Endothelial cell of umbilical vein (primary cell): Measurements from ENCODE around the gene SREBF1. TPM values are rescaled to one million over a fixed set of nuclear protein-coding genes. Genes with fewer than 3 reads are reported as not detected.

ENCODE experiments used
- BruUV-seq: library from RNA; stranded (reverse); fragments of 400-500 nt; replicated peaks from 2 replicates; lab custom pipeline; 2021; lab: Mats Ljungman, UMichigan
- CTCF ChIA-PET: fragments of 300-600, 350-600 bp; sonication (Branson Sonifier 250); formaldehyde crosslinking; loops from one replicate; lab custom pipeline; 2021; ENCODE audit warnings: antibody characterized with exemption, inconsistent platforms; lab: Charles Lee
- POLR2A ChIA-PET: fragments of 300-600, 350-600 bp; sonication (Branson Sonifier 250); formaldehyde crosslinking; loops from one replicate; lab custom pipeline; 2021; ENCODE audit warnings: antibody characterized with exemption, inconsistent platforms; lab: Charles Lee
- DNase-seq: peaks from one replicate; pipeline ENCODE4 v3.0.0-alpha.2; 2011; ENCODE audit warnings: low read depth, low spot score
- FAIRE-seq: peaks from 2 replicates; lab custom pipeline; 2011; peaks lifted over from hg19 to GRCh38; lab: Jason Lieb, UNC
- H2AFZ ChIP-seq: 2 replicates; pipeline ENCODE4 v1.6.0; 2012; ENCODE audit warnings: low read depth, low read length, control low read depth, inconsistent platforms
- H3K27ac ChIP-seq: 2 replicates; pipeline ENCODE4 v1.5.1; 2011; ENCODE audit warnings: low read depth, mild to moderate bottlenecking, control low read depth, low read length, moderate library complexity; ENCODE audit not compliant: insufficient read depth
- H3K27me3 ChIP-seq, 2 experiments: 2 replicates each; pipeline versions ENCODE4 v1.6.0 to v1.6.1; 2011; ENCODE audit warnings: low read length in 2 of 2, mixed read lengths in 1 of 2; ENCODE audit not compliant: control insufficient read depth in 2 of 2, insufficient read depth in 2 of 2
- H3K36me3 ChIP-seq, 2 experiments: 2 replicates in 1 of 2; 3 replicates in 1 of 2; pipeline ENCODE4 v1.5.1; 2011; ENCODE audit warnings: low read length in 2 of 2, mild to moderate bottlenecking in 1 of 2, moderate library complexity in 1 of 2; ENCODE audit not compliant: control insufficient read depth in 2 of 2, insufficient read depth in 2 of 2; ENCODE audit errors: extremely low read depth in 1 of 2
- H3K4me1 ChIP-seq: 3 replicates; pipeline ENCODE4 v1.5.1; 2011; ENCODE audit warnings: mild to moderate bottlenecking, low read length; ENCODE audit not compliant: control insufficient read depth, insufficient read depth; ENCODE audit errors: extremely low read depth
- H3K4me2 ChIP-seq: 2 replicates; pipeline ENCODE4 v1.6.1; 2011; ENCODE audit warnings: low read length, control low read depth, mixed read lengths; ENCODE audit not compliant: insufficient read depth
- H3K4me3 ChIP-seq, 3 experiments: fragments of 200-600 bp in 1 of 3; sonication (generic), shearing (Covaris generic) in 1 of 3; replicated peaks in 1 of 3; 2 replicates each; pipeline ENCODE4 v1.5.1; 2011 to 2016; ENCODE audit warnings: control low read depth in 3 of 3, low read length in 3 of 3, mild to moderate bottlenecking in 2 of 3, inconsistent platforms in 1 of 3, low read depth in 1 of 3, moderate library complexity in 1 of 3; ENCODE audit not compliant: insufficient read depth in 1 of 3
- H3K79me2 ChIP-seq: 2 replicates; pipeline ENCODE4 v1.6.0; 2012; ENCODE audit warnings: low read length, inconsistent platforms; ENCODE audit not compliant: control insufficient read depth, insufficient read depth
- H3K9ac ChIP-seq: replicated peaks from 2 replicates; pipeline ENCODE3; 2011; ENCODE audit warnings: low read length, control low read depth; ENCODE audit not compliant: insufficient read depth; ENCODE audit errors: extremely low read depth
- H3K9me1 ChIP-seq: replicated peaks from 3 replicates; pipeline ENCODE4 v1.6.0; 2011; ENCODE audit warnings: mild to moderate bottlenecking, low read length; ENCODE audit not compliant: control insufficient read depth, insufficient read depth; ENCODE audit errors: extremely low read depth
- H3K9me3 ChIP-seq: replicated peaks from 2 replicates; pipeline ENCODE4 v1.5.1; 2012; ENCODE audit warnings: low read length, inconsistent platforms; ENCODE audit not compliant: control insufficient read depth, insufficient read depth
- H4K20me1 ChIP-seq: replicated peaks from 2 replicates; pipeline ENCODE3; 2011; ENCODE audit warnings: mild to moderate bottlenecking, low read length; ENCODE audit not compliant: control insufficient read depth, insufficient read depth; ENCODE audit errors: extremely low read depth
- EZH2 ChIP-seq: IDR thresholded peaks from 2 replicates; pipeline ENCODE4 v1.6.1; 2012; ENCODE audit warnings: borderline replicate concordance, low read depth, mild to moderate bottlenecking, moderate library complexity, low read length, inconsistent platforms; ENCODE audit not compliant: severe bottlenecking
- GATA2 ChIP-seq: IDR thresholded peaks from 2 replicates; pipeline ENCODE4 v1.7.0; 2011; ENCODE audit warnings: low read depth, mild to moderate bottlenecking, moderate library complexity, mixed read lengths, low read length; ENCODE audit not compliant: insufficient read length, insufficient read depth
- JUN ChIP-seq: IDR thresholded peaks from 2 replicates; pipeline ENCODE4 v1.6.1; 2011; ENCODE audit warnings: borderline replicate concordance, low read depth; ENCODE audit not compliant: insufficient read length, insufficient read depth
- MYC ChIP-seq: IDR thresholded peaks from one replicate; pipeline ENCODE4 v1.6.1; 2011; ENCODE audit warnings: mild to moderate bottlenecking, low read depth, low read length
- POLR2A ChIP-seq: IDR thresholded peaks from 2 replicates; pipeline ENCODE4 v1.6.1; 2012; ENCODE audit warnings: low read depth, mild to moderate bottlenecking, control low read depth, low read length
- dilution Hi-C: fragments of 300-500 bp; cut with MboI; formaldehyde crosslinking; loops from one replicate; pipeline ENCODE4 v1.15.0; 2019; ENCODE audit warnings: low sequenced_read_pairs; ENCODE audit not compliant: extremely low pct_ligation_motif_present
- intact Hi-C: fragments of 100-400 bp; cut with micrococcal nuclease; formaldehyde crosslinking; loops from one replicate; pipeline ENCODE4 v1.10.0; 2022
- polyA plus RNA-seq, 4 experiments: library from polyadenylated mRNA; depleted of rRNA in 3 of 4; stranded (reverse) in 3 of 4; unstranded in 1 of 4; fragments of >200 nt; gene quantifications; 2 replicates each; pipeline versions ENCODE4 v1.2.1 to v1.2.3, GENCODE V29; 2011 to 2012; ENCODE audit warnings: missing spikeins in 1 of 4
- total RNA-seq: library from RNA; stranded (reverse); gene quantifications from 2 replicates; pipeline ENCODE4 v1.2.3, GENCODE V29; 2021
- TF ChIP-seq, protein P1 (sequence below): IDR thresholded peaks from 2 replicates; pipeline ENCODE4 v1.6.1; 2011; ENCODE audit not compliant: insufficient read depth, insufficient read length
- TF ChIP-seq, protein P2 (sequence below), 2 donors: IDR thresholded peaks; 1 replicate in 1 of 2; 2 replicates in 1 of 2; pipeline ENCODE4 v1.5.1; 2011; ENCODE audit warnings: low read length in 2 of 2, mild to moderate bottlenecking in 2 of 2, moderate library complexity in 2 of 2, control low read depth in 1 of 2, inconsistent platforms in 1 of 2, low read depth in 1 of 2; ENCODE audit not compliant: insufficient read depth in 1 of 2; ENCODE audit errors: extremely low read depth in 1 of 2

The SREBF1 gene
- total and polyA plus RNA-seq, 2 donors (not counting 3 experiments of a cell fraction or from before 2014, with no cell fraction given) = 50.4 to 109 TPM

DNA sequence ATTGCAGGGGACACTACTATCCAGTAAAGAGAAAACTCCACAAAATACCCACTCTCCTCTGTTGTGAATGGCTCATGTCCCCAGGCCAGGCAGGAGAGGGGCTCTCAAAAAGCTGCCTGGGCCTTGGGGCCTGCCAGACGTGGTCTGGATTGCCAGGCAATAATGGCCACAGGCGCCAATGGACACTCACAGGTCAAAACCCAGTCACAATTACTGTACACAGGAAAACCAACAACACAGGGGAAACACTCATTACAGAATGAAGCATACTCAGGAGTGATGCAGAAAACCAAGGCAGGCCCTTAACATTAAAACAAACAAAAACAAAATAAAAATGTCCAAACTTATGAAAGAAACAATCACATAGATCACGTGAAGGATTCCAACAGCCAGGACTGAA, 35.1 kb upstream of the SREBF1 start:
- Histone ChIP-seq H3K4me3 (no peak overlapping the region), H3K9me1 (no peaks in the 10 kb centered on the region), H3K9ac (no peak overlapping the region), H2AFZ (no peak overlapping the region), H3K4me1 (peaks cover 12% of the 10 kb centered on the region), H3K36me3 (no peaks in the 10 kb centered on the region), H3K27me3 (no peaks in the 10 kb centered on the region), H3K27ac (no peak overlapping the region), H3K79me2 (no peaks in the 10 kb centered on the region), H4K20me1 (no peaks in the 10 kb centered on the region), H3K9me3 (no peaks in the 10 kb centered on the region), H3K4me2 (no peak overlapping the region)
- dilution Hi-C loops = no loop called here
- CTCF ChIA-PET = interaction anchor here (1.5 kb wide), 1 partner anchor 186 kb away, joined by 3 read pairs; no protein-coding TSS in a partner anchor
- TF ChIP-seq JUN (no peak), EZH2 (no peak), POLR2A (no peak), GATA2 (no peak), MYC (no peak)
- TF ChIP-seq, protein P1, sequence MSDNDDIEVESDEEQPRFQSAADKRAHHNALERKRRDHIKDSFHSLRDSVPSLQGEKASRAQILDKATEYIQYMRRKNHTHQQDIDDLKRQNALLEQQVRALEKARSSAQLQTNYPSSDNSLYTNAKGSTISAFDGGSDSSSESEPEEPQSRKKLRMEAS = no peak
- TF ChIP-seq, protein P2, sequence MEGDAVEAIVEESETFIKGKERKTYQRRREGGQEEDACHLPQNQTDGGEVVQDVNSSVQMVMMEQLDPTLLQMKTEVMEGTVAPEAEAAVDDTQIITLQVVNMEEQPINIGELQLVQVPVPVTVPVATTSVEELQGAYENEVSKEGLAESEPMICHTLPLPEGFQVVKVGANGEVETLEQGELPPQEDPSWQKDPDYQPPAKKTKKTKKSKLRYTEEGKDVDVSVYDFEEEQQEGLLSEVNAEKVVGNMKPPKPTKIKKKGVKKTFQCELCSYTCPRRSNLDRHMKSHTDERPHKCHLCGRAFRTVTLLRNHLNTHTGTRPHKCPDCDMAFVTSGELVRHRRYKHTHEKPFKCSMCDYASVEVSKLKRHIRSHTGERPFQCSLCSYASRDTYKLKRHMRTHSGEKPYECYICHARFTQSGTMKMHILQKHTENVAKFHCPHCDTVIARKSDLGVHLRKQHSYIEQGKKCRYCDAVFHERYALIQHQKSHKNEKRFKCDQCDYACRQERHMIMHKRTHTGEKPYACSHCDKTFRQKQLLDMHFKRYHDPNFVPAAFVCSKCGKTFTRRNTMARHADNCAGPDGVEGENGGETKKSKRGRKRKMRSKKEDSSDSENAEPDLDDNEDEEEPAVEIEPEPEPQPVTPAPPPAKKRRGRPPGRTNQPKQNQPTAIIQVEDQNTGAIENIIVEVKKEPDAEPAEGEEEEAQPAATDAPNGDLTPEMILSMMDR (IDR thresholded peaks at IDR 0.05; ENCODE audit: extremely low read depth in 1 of 2, insufficient read depth in 1 of 2, low read depth in 1 of 2, low read length in 2 of 2) = no peak
- no TSS peak for BruUV-seq
- POLR2A ChIA-PET = no interaction called here
- no peak for DNase-seq
- FAIRE-seq = no peak
- intact Hi-C loops = no loop called here
